Esophagus squamous epithelium (tissue), 4 donors: ENCODE measurements around the gene DERL3.

Experiments
- POLR2A ChIP-seq, 4 donors: fragments of 450-650 bp; IDR thresholded peaks; one replicate each; pipeline ENCODE4 v1.6.1; 2017; ENCODE audit warnings: antibody characterized with exemption in 4 of 4, mild to moderate bottlenecking in 4 of 4, moderate library complexity in 3 of 4
- TF ChIP-seq, protein P1 (sequence below), 6 experiments: fragments of 450-650 bp in 4 of 6; fragments of 200-600 bp in 2 of 6; sonication (generic) in 2 of 6; IDR thresholded peaks; one replicate each; pipeline ENCODE4 v1.5.1; 2016 to 2019; ENCODE audit warnings: antibody characterized with exemption in 6 of 6, mild to moderate bottlenecking in 4 of 6, moderate library complexity in 4 of 6

DNA sequence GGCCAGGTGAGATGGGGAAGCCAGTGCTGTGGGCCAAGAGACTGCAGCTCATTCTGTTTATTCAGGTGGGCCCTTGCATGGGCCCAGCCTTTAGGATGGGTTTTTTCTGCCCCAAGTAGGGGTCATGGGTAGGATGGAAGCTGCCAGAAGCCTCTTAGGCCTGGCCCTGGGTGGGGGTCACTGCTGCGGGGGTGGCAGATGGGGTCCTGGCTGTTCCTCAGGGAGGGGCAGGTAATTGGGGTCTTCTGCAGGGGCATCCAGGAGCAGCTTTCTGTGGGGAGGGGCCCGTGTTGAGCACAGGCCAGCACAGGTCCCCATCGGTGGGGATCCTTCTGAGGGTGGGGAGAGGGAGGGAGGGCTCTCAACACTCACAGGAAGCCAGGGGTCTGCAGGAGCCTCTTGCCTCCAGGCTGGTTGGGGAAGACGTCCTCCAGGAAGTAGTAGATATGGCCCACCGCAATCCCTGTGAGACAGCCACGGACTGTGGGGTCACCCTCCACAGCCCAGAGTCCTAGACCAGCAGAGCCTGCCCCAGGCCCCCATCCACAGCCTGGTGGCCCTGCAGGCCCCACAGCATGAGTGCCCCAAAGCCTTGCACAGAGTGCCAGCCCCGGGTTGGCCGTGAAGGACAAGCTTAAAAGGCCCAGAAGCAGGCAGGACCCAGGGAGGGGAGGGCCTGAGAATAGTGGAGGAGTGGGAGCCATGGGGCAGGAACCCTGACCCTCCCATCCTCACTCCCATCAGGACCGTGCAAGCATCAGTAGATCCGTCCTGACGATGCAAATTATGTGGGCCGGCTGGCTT lies 1.9 kb downstream of the DERL3 start:
- TF ChIP-seq, protein P1, sequence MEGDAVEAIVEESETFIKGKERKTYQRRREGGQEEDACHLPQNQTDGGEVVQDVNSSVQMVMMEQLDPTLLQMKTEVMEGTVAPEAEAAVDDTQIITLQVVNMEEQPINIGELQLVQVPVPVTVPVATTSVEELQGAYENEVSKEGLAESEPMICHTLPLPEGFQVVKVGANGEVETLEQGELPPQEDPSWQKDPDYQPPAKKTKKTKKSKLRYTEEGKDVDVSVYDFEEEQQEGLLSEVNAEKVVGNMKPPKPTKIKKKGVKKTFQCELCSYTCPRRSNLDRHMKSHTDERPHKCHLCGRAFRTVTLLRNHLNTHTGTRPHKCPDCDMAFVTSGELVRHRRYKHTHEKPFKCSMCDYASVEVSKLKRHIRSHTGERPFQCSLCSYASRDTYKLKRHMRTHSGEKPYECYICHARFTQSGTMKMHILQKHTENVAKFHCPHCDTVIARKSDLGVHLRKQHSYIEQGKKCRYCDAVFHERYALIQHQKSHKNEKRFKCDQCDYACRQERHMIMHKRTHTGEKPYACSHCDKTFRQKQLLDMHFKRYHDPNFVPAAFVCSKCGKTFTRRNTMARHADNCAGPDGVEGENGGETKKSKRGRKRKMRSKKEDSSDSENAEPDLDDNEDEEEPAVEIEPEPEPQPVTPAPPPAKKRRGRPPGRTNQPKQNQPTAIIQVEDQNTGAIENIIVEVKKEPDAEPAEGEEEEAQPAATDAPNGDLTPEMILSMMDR (IDR thresholded peaks at IDR 0.05) = no peak
- no peak for TF ChIP-seq POLR2A (IDR thresholded peaks at IDR 0.05)
